GM21360 (cell line): ENCODE data around the gene STK38L.

Source experiments
- ATAC-seq: cut with Tn5 transposase; IDR thresholded peaks from one replicate; pipeline ENCODE4 v1.9.1; 2021; ENCODE audit warnings: mild to moderate bottlenecking, moderate library complexity; ENCODE audit not compliant: unreplicated experiment

STK38L gene

GRCh38 chr12:27343255-27344000 is 99.3 kb downstream of the STK38L start:
- ATAC-seq: no peak

- ATAC-seq: no peak
Measured at GRCh38 chr12:27344246-27344645, 100.2 kb downstream of the STK38L start.

GRCh38 chr12:27344760-27345159 is 100.7 kb downstream of the STK38L start:
- ATAC-seq: no peak

- ATAC-seq: no peak
Measured at GRCh38 chr12:27345376-27345775, 101.3 kb downstream of the STK38L start.

- ATAC-seq: no peak
Measured at GRCh38 chr12:27347779-27348178, 103.7 kb downstream of the STK38L start.

GRCh38 chr12:27351476-27351875 is 107.4 kb downstream of the STK38L start:
- ATAC-seq: no peak

GRCh38 chr12:27355486-27355885 is 111.4 kb downstream of the STK38L start:
- no peak for ATAC-seq

GRCh38 chr12:27355979-27356378 is 111.9 kb downstream of the STK38L start:
- ATAC-seq: no peak

GRCh38 chr12:27359578-27360340 is 115.7 kb downstream of the STK38L start:
- no peak for ATAC-seq

GRCh38 chr12:27361372-27361771 is 117.3 kb downstream of the STK38L start:
- ATAC-seq: no peak

- no peak for ATAC-seq
Measured at GRCh38 chr12:27366621-27367020, 122.5 kb downstream of the STK38L start.

- ATAC-seq: no peak
Measured at GRCh38 chr12:27367078-27367477, 123.0 kb downstream of the STK38L start.
